Mesendoderm (in vitro differentiated cells): Measurements from ENCODE around the gene IFNL1.

Experiments
- DNase-seq: peaks from one replicate; pipeline ENCODE4 v3.0.0; 2013
- H2AK5ac ChIP-seq: 2 replicates; pipeline ENCODE4 v1.6.1; 2013; ENCODE audit warnings: low read length, inconsistent platforms
- H2BK120ac ChIP-seq: 2 replicates; pipeline ENCODE4 v1.6.1; 2013; ENCODE audit warnings: low read depth, mild to moderate bottlenecking, low read length, moderate library complexity, mixed read lengths
- H2BK15ac ChIP-seq: replicated peaks from 2 replicates; pipeline ENCODE4 v1.6.1; 2013; ENCODE audit warnings: low read depth, mild to moderate bottlenecking, moderate library complexity
- H2BK5ac ChIP-seq: 2 replicates; pipeline ENCODE4 v1.6.1; 2013; ENCODE audit warnings: low read length, inconsistent platforms
- H3K18ac ChIP-seq: 2 replicates; pipeline ENCODE4 v1.6.1; 2013; ENCODE audit warnings: mild to moderate bottlenecking, low read length, mixed read lengths
- H3K23ac ChIP-seq: one replicate; pipeline ENCODE4 v1.6.1; 2013; ENCODE audit warnings: low read length
- H3K27ac ChIP-seq: 2 replicates; pipeline ENCODE4 v1.5.1; 2013; ENCODE audit warnings: low read depth, mild to moderate bottlenecking, inconsistent platforms, low read length, moderate library complexity
- H3K27me3 ChIP-seq: 2 replicates; pipeline ENCODE4 v1.6.1; 2013; ENCODE audit warnings: low read length, control low read depth, mild to moderate bottlenecking, inconsistent platforms; ENCODE audit not compliant: insufficient read depth, poor library complexity
- H3K36me3 ChIP-seq: 2 replicates; pipeline ENCODE4 v1.6.1; 2013; ENCODE audit warnings: low read length, inconsistent platforms; ENCODE audit not compliant: control insufficient read depth, insufficient read depth
- H3K4ac ChIP-seq: one replicate; pipeline ENCODE4 v1.6.1; 2013; ENCODE audit warnings: low read depth, mild to moderate bottlenecking, low read length, moderate library complexity
- H3K4me1 ChIP-seq: 2 replicates; pipeline ENCODE4 v1.6.1; 2013; ENCODE audit warnings: low read depth, low read length, inconsistent platforms; ENCODE audit not compliant: control insufficient read depth
- H3K4me2 ChIP-seq: 2 replicates; pipeline ENCODE4 v1.6.1; 2013; ENCODE audit warnings: low read length
- H3K4me3 ChIP-seq: 2 replicates; pipeline ENCODE4 v1.5.1; 2013; ENCODE audit warnings: mild to moderate bottlenecking, low read length
- H3K56ac ChIP-seq: one replicate; pipeline ENCODE4 v1.6.1; 2013; ENCODE audit warnings: low read length
- H3K79me1 ChIP-seq: 2 replicates; pipeline ENCODE4 v1.6.1; 2013; ENCODE audit warnings: low read length, inconsistent platforms
- H3K79me2 ChIP-seq: 2 replicates; pipeline ENCODE4 v1.6.1; 2013; ENCODE audit warnings: mild to moderate bottlenecking, low read length; ENCODE audit not compliant: control insufficient read depth, insufficient read depth
- H3K9ac ChIP-seq: 2 replicates; pipeline ENCODE4 v1.6.1; 2013; ENCODE audit warnings: low read length, inconsistent platforms
- H4K5ac ChIP-seq: one replicate; pipeline ENCODE4 v1.6.1; 2013; ENCODE audit warnings: low read length
- H4K8ac ChIP-seq: one replicate; pipeline ENCODE4 v1.6.1; 2013; ENCODE audit warnings: low read depth, mild to moderate bottlenecking, control low read depth, low read length, moderate library complexity
- WGBS: extraction: QIAGEN DNeasy Blood & Tissue Kit; methylation state at CpG from one replicate; pipeline ENCODE4 v1.1.7; 2013; ENCODE audit warnings: low lambda C conversion rate, missing lambda C conversion rate; ENCODE audit not compliant: insufficient coverage; ENCODE audit errors: extremely low coverage; 5-methylcytosine and 5-hydroxymethylcytosine counted together

Gene IFNL1

GRCh38 chr19:39303373-39304184 is 7.4 kb downstream of the IFNL1 start:
- WGBS, result no CpG with 5 or more reads among the region's 10 CpGs
- Histone ChIP-seq H3K27me3 (no peaks in the 10 kb centered on the region), H3K23ac (no peak overlapping the region)

GRCh38 chr19:39304185-39304513 is 7.9 kb downstream of the IFNL1 start:
- H2AK5ac ChIP-seq, result no peak overlapping the region

More at GRCh38 chr19:39303373-39304184, 7.4 kb downstream of the IFNL1 start:
- H4K8ac ChIP-seq, result no peak overlapping the region
- H3K4me3 ChIP-seq, result no peak overlapping the region
- H3K4me2 ChIP-seq, result no peak overlapping the region
- H3K27ac ChIP-seq, result no peak overlapping the region
- H3K9ac ChIP-seq, result no peak overlapping the region
- DNase-seq, result peak; percentile 91
- no peaks in the 10 kb centered on the region for H3K79me1 ChIP-seq
- no peaks in the 10 kb centered on the region for H3K79me2 ChIP-seq
- no peak overlapping the region for H2BK120ac ChIP-seq
- no peak overlapping the region for H2BK15ac ChIP-seq
- no peak overlapping the region for H4K5ac ChIP-seq
- H3K4me1 ChIP-seq, result peaks cover 1% of the 10 kb centered on the region
- H3K36me3 ChIP-seq, result no peaks in the 10 kb centered on the region
- no peak overlapping the region for H3K56ac ChIP-seq
- H2AK5ac ChIP-seq, result no peak overlapping the region
- no peak overlapping the region for H3K4ac ChIP-seq
- no peak overlapping the region for H3K18ac ChIP-seq
- no peak overlapping the region for H2BK5ac ChIP-seq

GRCh38 chr19:39304701-39305571 is 8.7 kb downstream of the IFNL1 start:
- Histone ChIP-seq H2AK5ac (no peak overlapping the region), H3K27me3 (no peaks in the 10 kb centered on the region)
- WGBS, result no CpG with 5 or more reads among the region's 6 CpGs

More at GRCh38 chr19:39304185-39304513, 7.9 kb downstream of the IFNL1 start:
- Histone ChIP-seq H3K79me1 (no peaks in the 10 kb centered on the region), H3K4ac (no peak overlapping the region), H2BK120ac (no peak overlapping the region), H3K36me3 (no peaks in the 10 kb centered on the region), H3K56ac (no peak overlapping the region), H2BK5ac (no peak overlapping the region), H3K27me3 (no peaks in the 10 kb centered on the region), H4K8ac (no peak overlapping the region), H3K18ac (no peak overlapping the region), H3K27ac (no peak overlapping the region), H3K23ac (no peak overlapping the region), H3K9ac (no peak overlapping the region), H3K4me2 (no peak overlapping the region), H4K5ac (no peak overlapping the region), H3K79me2 (no peaks in the 10 kb centered on the region), H2BK15ac (no peak overlapping the region), H3K4me3 (no peak overlapping the region), H3K4me1 (peaks cover 1% of the 10 kb centered on the region)
- DNase-seq, result no peak

GRCh38 chr19:39306075-39306474 is 9.9 kb downstream of the IFNL1 start:
- Histone ChIP-seq H3K4me3 (no peak overlapping the region), H3K36me3 (no peaks in the 10 kb centered on the region), H3K4me2 (no peak overlapping the region), H2BK120ac (no peak overlapping the region), H3K79me1 (no peaks in the 10 kb centered on the region), H2BK5ac (no peak overlapping the region), H3K27me3 (no peaks in the 10 kb centered on the region), H3K18ac (no peak overlapping the region), H3K9ac (no peak overlapping the region), H3K23ac (no peak overlapping the region), H3K4me1 (peaks cover 1% of the 10 kb centered on the region), H2AK5ac (no peak overlapping the region), H3K27ac (no peak overlapping the region), H3K4ac (no peak overlapping the region), H4K5ac (no peak overlapping the region), H3K79me2 (no peaks in the 10 kb centered on the region), H4K8ac (no peak overlapping the region), H3K56ac (no peak overlapping the region), H2BK15ac (no peak overlapping the region)
- no peak for DNase-seq

More at GRCh38 chr19:39304701-39305571, 8.7 kb downstream of the IFNL1 start:
- H3K27ac ChIP-seq, result no peak overlapping the region
- no peak overlapping the region for H3K4me2 ChIP-seq
- H2BK15ac ChIP-seq, result no peak overlapping the region
- H4K8ac ChIP-seq, result no peak overlapping the region
- no peak overlapping the region for H2BK5ac ChIP-seq
- no peak overlapping the region for H3K56ac ChIP-seq
- no peak overlapping the region for H3K23ac ChIP-seq
- no peak overlapping the region for H3K4ac ChIP-seq
- DNase-seq, result peak; percentile 59
- H3K4me3 ChIP-seq, result no peak overlapping the region
- no peaks in the 10 kb centered on the region for H3K36me3 ChIP-seq
- H2BK120ac ChIP-seq, result no peak overlapping the region
- H3K9ac ChIP-seq, result no peak overlapping the region
- H3K18ac ChIP-seq, result no peak overlapping the region
- H3K79me1 ChIP-seq, result no peaks in the 10 kb centered on the region
- no peak overlapping the region for H4K5ac ChIP-seq
- H3K79me2 ChIP-seq, result no peaks in the 10 kb centered on the region
- peaks cover 1% of the 10 kb centered on the region for H3K4me1 ChIP-seq

- Histone ChIP-seq H3K23ac (no peak overlapping the region), H2BK120ac (no peak overlapping the region), H3K56ac (peak overlapping the region; percentile 84), H4K8ac (no peak overlapping the region), H3K18ac (peak overlapping the region; percentile 11), H3K79me1 (no peaks in the 10 kb centered on the region), H2BK5ac (no peak overlapping the region), H3K4me3 (peak overlapping the region; percentile 37), H2AK5ac (no peak overlapping the region), H3K79me2 (no peaks in the 10 kb centered on the region), H4K5ac (no peak overlapping the region), H3K36me3 (no peaks in the 10 kb centered on the region), H2BK15ac (no peak overlapping the region), H3K4ac (no peak overlapping the region), H3K4me1 (peaks cover 1% of the 10 kb centered on the region), H3K4me2 (peak overlapping the region; percentile 79), H3K9ac (peak overlapping the region; percentile 69), H3K27ac (no peak overlapping the region), H3K27me3 (no peaks in the 10 kb centered on the region)
- peak; percentile 62 for DNase-seq
- no CpG with 5 or more reads among the region's 71 CpGs for WGBS
These were observed 11.0 kb downstream of the IFNL1 start for GRCh38 chr19:39307046-39307821.
